A549 (cell line): ENCODE results near the gene CYP2A13. TPM values are rescaled to one million over a fixed set of nuclear protein-coding genes. Genes with fewer than 3 reads are reported as not detected.
"Not testable (repeated sequence)": the region's sequence is repeated elsewhere in the genome, so short reads cannot be mapped to it uniquely, and the experiment has no call there.

Experiments used
- ATAC-seq, 2 experiments: fragments of 200-7000 bp in 1 of 2; fragments of >200 bp in 1 of 2; cut with Nextera tagmentation in 1 of 2; cut with Tn5 transposase in 1 of 2; 3 replicates each; pipeline versions ENCODE4 v1.8.0 to v1.9.1; 2018 to 2020; ENCODE audit warnings: mild to moderate bottlenecking in 1 of 2, moderate library complexity in 1 of 2
- CTCF ChIA-PET: fragments of 300-600 bp; sonication (Branson Sonifier 250); formaldehyde crosslinking; extraction: SDS; loops from one replicate; lab custom pipeline; 2021; ENCODE audit warnings: antibody characterized with exemption, inconsistent platforms; lab: Yijun Ruan, JAX
- POLR2A ChIA-PET: fragments of 350-600 bp; formaldehyde crosslinking; extraction: SDS; loops from one replicate; lab custom pipeline; 2021; ENCODE audit warnings: antibody characterized with exemption, inconsistent platforms; lab: Yijun Ruan, JAX
- DNase-seq, 2 experiments: peaks; one replicate each; pipeline versions ENCODE4 v3.0.0 to v3.0.0-alpha.2; 2011 to 2016; ENCODE audit warnings: low read depth in 1 of 2, low spot score in 1 of 2
- FAIRE-seq: peaks from 2 replicates; lab custom pipeline; 2011; peaks lifted over from hg19 to GRCh38; lab: Jason Lieb, UNC
- H3K27ac ChIP-seq, 2 experiments: fragments of >200 bp; sonication (Bioruptor Twin); formaldehyde crosslinking; 3 replicates each; pipeline ENCODE4 v1.5.1; 2016 to 2017
- H3K4me1 ChIP-seq: fragments of >200 bp; sonication (Bioruptor Twin); formaldehyde crosslinking; 3 replicates; pipeline ENCODE4 v1.6.1; 2016
- H3K4me2 ChIP-seq: fragments of >200 bp; sonication (Bioruptor Twin); formaldehyde crosslinking; 3 replicates; pipeline ENCODE4 v1.6.1; 2016
- H3K4me3 ChIP-seq: fragments of >200 bp; sonication (Bioruptor Twin); formaldehyde crosslinking; 3 replicates; pipeline ENCODE4 v1.5.1; 2016
- H3K9me3 ChIP-seq: fragments of >200 bp; sonication (Bioruptor Twin); formaldehyde crosslinking; 3 replicates; pipeline ENCODE4 v1.6.1; 2016
- ATOH8 ChIP-seq: fragments of 250-450 bp; sonication (Bioruptor Pico); IDR thresholded peaks from 2 replicates; pipeline ENCODE4 v1.5.0; 2020; ENCODE audit warnings: low read depth, mild to moderate bottlenecking, moderate library complexity
- CBX2 ChIP-seq: fragments of 200-600 bp; sonication (generic); IDR thresholded peaks from 2 replicates; pipeline ENCODE4 v1.6.1; 2016; ENCODE audit warnings: low read depth, mild to moderate bottlenecking, borderline replicate concordance
- CEBPB ChIP-seq, 2 experiments: fragments of >200 bp in 1 of 2; sonication (Bioruptor Twin) in 1 of 2; formaldehyde crosslinking in 1 of 2; IDR thresholded peaks; 2 replicates each; pipeline ENCODE4 v1.6.1; 2012 to 2016
- CHD2 ChIP-seq: fragments of 150-350 bp; IDR thresholded peaks from 2 replicates; pipeline ENCODE4 v1.6.1; 2014; ENCODE audit warnings: low read length; ENCODE audit not compliant: partially characterized antibody
- CTCF ChIP-seq: fragments of >200 bp; sonication (Bioruptor Twin); formaldehyde crosslinking; IDR thresholded peaks from 3 replicates; pipeline ENCODE4 v1.5.1; 2016
- E2F6 ChIP-seq: IDR thresholded peaks from 2 replicates; pipeline ENCODE4 v1.6.1; 2012; ENCODE audit warnings: low read depth, borderline replicate concordance
- ELK1 ChIP-seq: fragments of 150-350 bp; IDR thresholded peaks from 2 replicates; pipeline ENCODE4 v1.6.1; 2014; ENCODE audit warnings: low read depth, mild to moderate bottlenecking, low read length
- EP300 ChIP-seq, 2 experiments: fragments of >200 bp; sonication (Bioruptor Twin); formaldehyde crosslinking; IDR thresholded peaks; 2 replicates in 1 of 2; 3 replicates in 1 of 2; pipeline ENCODE4 v1.6.1; 2016 to 2017
- ESRRA ChIP-seq: fragments of 150-350 bp; IDR thresholded peaks from 2 replicates; pipeline ENCODE4 v1.6.1; 2014; ENCODE audit warnings: mild to moderate bottlenecking, low read length, borderline replicate concordance
- FOSL2 ChIP-seq, 2 experiments: fragments of 450-650 bp in 1 of 2; fragments of >200 bp in 1 of 2; sonication (Bioruptor Twin) in 1 of 2; formaldehyde crosslinking; IDR thresholded peaks; 2 replicates each; pipeline versions ENCODE4 v1.5.0 to v1.6.1; 2016 to 2020; ENCODE audit warnings: mild to moderate bottlenecking in 1 of 2, moderate library complexity in 1 of 2
- JUN ChIP-seq, 2 experiments: fragments of >200 bp; sonication (Bioruptor Twin); formaldehyde crosslinking; IDR thresholded peaks; 2 replicates in 1 of 2; 3 replicates in 1 of 2; pipeline ENCODE4 v1.6.1; 2016 to 2017
- MAX ChIP-seq: IDR thresholded peaks from 2 replicates; pipeline ENCODE4 v1.6.1; 2012
- MYC ChIP-seq: IDR thresholded peaks from 2 replicates; pipeline ENCODE4 v1.6.1; 2012; ENCODE audit warnings: mild to moderate bottlenecking, inconsistent platforms, low read length, improper control_type of control experiment, borderline replicate concordance
- NFE2L2 ChIP-seq: fragments of 150-350 bp; conservative IDR thresholded peaks from 2 replicates; pipeline ENCODE4 v1.6.1; 2014; ENCODE audit warnings: low read length
- RAD21 ChIP-seq, 2 experiments: fragments of >200 bp in 1 of 2; sonication (Bioruptor Twin) in 1 of 2; formaldehyde crosslinking in 1 of 2; IDR thresholded peaks in 1 of 2; conservative IDR thresholded peaks in 1 of 2; 2 replicates in 1 of 2; 3 replicates in 1 of 2; pipeline ENCODE4 v1.6.1; 2012 to 2018; ENCODE audit warnings: inconsistent platforms in 1 of 2
- RARB ChIP-seq: fragments of 250-450 bp; sonication (Bioruptor Pico); IDR thresholded peaks from 2 replicates; pipeline ENCODE4 v1.8.0; 2021; ENCODE audit warnings: mild to moderate bottlenecking, moderate library complexity
- RCOR1 ChIP-seq: fragments of 150-350 bp; IDR thresholded peaks from 2 replicates; pipeline ENCODE4 v1.6.1; 2014; ENCODE audit warnings: antibody characterized with exemption, low read length, low read depth
- REST ChIP-seq: fragments of 200-600 bp; sonication (generic); IDR thresholded peaks from 2 replicates; pipeline ENCODE4 v1.6.1; 2016; ENCODE audit warnings: antibody characterized with exemption, mild to moderate bottlenecking, moderate library complexity
- RFX5 ChIP-seq: fragments of 450-650 bp; IDR thresholded peaks from 2 replicates; pipeline ENCODE4 v1.7.1; 2014; ENCODE audit warnings: antibody characterized with exemption, mild to moderate bottlenecking, moderate library complexity
- SMC3 ChIP-seq: fragments of >200 bp; sonication (Bioruptor Twin); formaldehyde crosslinking; IDR thresholded peaks from 3 replicates; pipeline ENCODE4 v1.6.1; 2018; ENCODE audit warnings: inconsistent platforms
- WGBS: methylation state at CpG from one replicate; pipeline ENCODE4 v1.1.6; 2017; ENCODE audit errors: missing lambda C conversion rate; 5-methylcytosine and 5-hydroxymethylcytosine counted together
- polyA plus RNA-seq, 4 experiments: library from polyadenylated mRNA; depleted of rRNA in 3 of 4; stranded (reverse); fragments of >200 nt; fragmentation: RNase III in 1 of 4; extraction: RNeasy Plus Mini Kit Qiagen cat#74134 plus additional on column Dnase treatment in 1 of 4; gene quantifications; 2 replicates in 3 of 4; 3 replicates in 1 of 4; pipeline ENCODE4 v1.2.3, GENCODE V29; 2011 to 2017

The CYP2A13 gene
- polyA plus RNA-seq, 2 of the 4 experiments (the other 2 are of a cell fraction): not detected

GRCh38 chr19:41127801-41128300 is 39.6 kb downstream of the CYP2A13 start:
- H3K4me1 ChIP-seq, H3K9me3 ChIP-seq: not testable (repeated sequence)
- ChIA-PET POLR2A (interaction anchor here (0.7 to 1.6 kb wide), 2 partner anchors 98 to 134 kb away, joined by 3 to 4 read pairs; no protein-coding TSS in a partner anchor), CTCF (interaction anchor here (0.7 to 6.7 kb wide), 26 partner anchors 9 to 668 kb away, joined by 3 to 56 read pairs (median 6); partner anchors contain the start of genes CYP2A6, CYP2S1 and HNRNPUL1)
- H3K4me3 ChIP-seq: peak overlapping the region; percentile 39
- peak overlapping the region; percentile 69 to 82 for H3K27ac ChIP-seq
- ATAC-seq (peak; percentile 96 to 97), FAIRE-seq (peak; percentile 99), DNase-seq (peak in 1 of 2 experiments; percentile 83)
- WGBS: 2% methylated on average over 25 of the region's 29 CpGs
- peak; percentile 43; the same call in 1 of the 2 replicates for TF ChIP-seq MYC
- peak; percentile 59; the same call in 1 of the 2 replicates for TF ChIP-seq E2F6
- peak; percentile 50; the same call in 2 of the 3 replicates for TF ChIP-seq CTCF
- peak; percentile 70 for TF ChIP-seq MAX
- TF ChIP-seq JUN (IDR thresholded peaks at IDR 0.05): 0 out of 5 replicates have a peak, but pooled peaks of 1 of the 2 experiments have one; percentile 14
- peak; percentile 49 to 60 for TF ChIP-seq RAD21 (conservative IDR thresholded peaks at IDR 0.05 in 1 of 2, IDR thresholded peaks at IDR 0.05 in 1 of 2)
- TF ChIP-seq SMC3: peak; percentile 58
- peak overlapping the region; percentile 86 for H3K4me2 ChIP-seq

- Histone ChIP-seq H3K4me1 (peaks cover 15% of the 10 kb centered on the region), H3K4me3 (no peak overlapping the region), H3K4me2 (no peak overlapping the region), H3K27ac (peak overlapping the region in 1 of 2 experiments; percentile 15; a peak in 2 of 6 replicates), H3K9me3 (no peaks in the 10 kb centered on the region)
- no peak for ATAC-seq
- no peak for DNase-seq
- POLR2A ChIA-PET: no interaction called here
- 78% methylated on average over 6 of the region's 6 CpGs for WGBS
- no peak for FAIRE-seq
- CTCF ChIA-PET: interaction anchor here (0.7 to 6.7 kb wide), 7 partner anchors 10 to 309 kb away, joined by 3 to 56 read pairs (median 16); partner anchors contain the start of gene HNRNPUL1
- TF ChIP-seq SMC3 (no peak), ESRRA (no peak), CEBPB (IDR thresholded peaks at IDR 0.05) (no peak), ATOH8 (CRISPR knock-in tag) (no peak), MAX (no peak), CHD2 (no peak)
These were observed 40.4 kb downstream of the CYP2A13 start for GRCh38 chr19:41128692-41129091.

- 75% methylated on average over 5 of the region's 5 CpGs for WGBS
- ATAC-seq (no peak), FAIRE-seq (no peak), DNase-seq (no peak)
- POLR2A ChIA-PET: no interaction called here
- Histone ChIP-seq H3K9me3 (no peaks in the 10 kb centered on the region), H3K4me1 (peaks cover 15% of the 10 kb centered on the region), H3K4me3 (no peak overlapping the region), H3K4me2 (no peak overlapping the region), H3K27ac (no peak overlapping the region; a peak in 1 of 6 replicates)
- CTCF ChIA-PET: interaction anchor here (0.6 to 6.7 kb wide), 3 partner anchors 13 to 1863 kb away, joined by 3 to 56 read pairs (median 4); no protein-coding TSS in a partner anchor
- no peak for TF ChIP-seq RARB (CRISPR knock-in tag)
- no peak for TF ChIP-seq ELK1
- no peak for TF ChIP-seq CHD2
- no peak for TF ChIP-seq REST
- no peak for TF ChIP-seq RCOR1
- no peak for TF ChIP-seq NFE2L2
- no peak for TF ChIP-seq CBX2
- TF ChIP-seq FOSL2 (IDR thresholded peaks at IDR 0.05): no peak
- TF ChIP-seq FOSL2 (CRISPR knock-in tag; IDR thresholded peaks at IDR 0.05): no peak
- TF ChIP-seq ESRRA: no peak
- no peak for TF ChIP-seq EP300 (IDR thresholded peaks at IDR 0.05)
- no peak for TF ChIP-seq RFX5
These were observed 42.9 kb downstream of the CYP2A13 start for GRCh38 chr19:41131186-41131585.
